DND-41 (cell line): ENCODE data around the gene GABRR2.

Experiments
- ATAC-seq: fragments of 200-7000 bp; cut with Tn5 transposase; 3 replicates; pipeline ENCODE4 v1.9.1; 2021; ENCODE audit warnings: low read depth; ENCODE audit not compliant: insufficient read depth
- DNase-seq: peaks from one replicate; pipeline ENCODE4 v3.0.0-alpha.2; 2020
- H2AFZ ChIP-seq: 2 replicates; pipeline ENCODE4 v1.6.0; 2012; ENCODE audit warnings: low read depth, low read length
- H3K27ac ChIP-seq: 2 replicates; pipeline ENCODE4 v1.5.1; 2012; ENCODE audit warnings: low read length, inconsistent platforms
- H3K27me3 ChIP-seq: fragments of 200-600 bp; sonication (generic); 2 replicates; pipeline ENCODE4 v1.6.0; 2012; ENCODE audit warnings: low read length, mild to moderate bottlenecking, inconsistent platforms; ENCODE audit not compliant: insufficient read depth, poor library complexity
- H3K36me3 ChIP-seq: 2 replicates; pipeline ENCODE4 v1.5.1; 2012; ENCODE audit warnings: low read length, inconsistent platforms; ENCODE audit not compliant: insufficient read depth
- H3K4me1 ChIP-seq: 2 replicates; pipeline ENCODE4 v1.5.1; 2012; ENCODE audit warnings: mild to moderate bottlenecking, low read length; ENCODE audit not compliant: insufficient read depth
- H3K4me2 ChIP-seq: 2 replicates; pipeline ENCODE4 v1.6.0; 2012; ENCODE audit warnings: mild to moderate bottlenecking, moderate library complexity, low read length, inconsistent platforms; ENCODE audit not compliant: insufficient read depth
- H3K4me3 ChIP-seq, 2 experiments: fragments of 200-600 bp in 1 of 2; shearing (Covaris generic) in 1 of 2; 2 replicates each; pipeline ENCODE4 v1.5.1; 2012 to 2016; ENCODE audit warnings: inconsistent platforms in 2 of 2, low read length in 2 of 2, mild to moderate bottlenecking in 2 of 2, low read depth in 1 of 2, moderate library complexity in 1 of 2
- H3K79me2 ChIP-seq: 2 replicates; pipeline ENCODE4 v1.6.0; 2012; ENCODE audit warnings: low read length, inconsistent platforms; ENCODE audit not compliant: insufficient read depth
- H3K9ac ChIP-seq: 2 replicates; pipeline ENCODE4 v1.6.0; 2012; ENCODE audit warnings: low read depth, mild to moderate bottlenecking, inconsistent platforms, low read length, moderate library complexity
- H3K9me3 ChIP-seq: 2 replicates; pipeline ENCODE4 v1.5.1; 2012; ENCODE audit warnings: low read length, moderate library complexity, mild to moderate bottlenecking, inconsistent platforms; ENCODE audit not compliant: insufficient read depth, severe bottlenecking
- H4K20me1 ChIP-seq: 2 replicates; pipeline ENCODE4 v1.6.0; 2012; ENCODE audit warnings: low read length; ENCODE audit not compliant: insufficient read depth
- EZH2 ChIP-seq: IDR thresholded peaks from 3 replicates; pipeline ENCODE4 v1.6.1; 2012; ENCODE audit warnings: borderline replicate concordance, low read depth, mild to moderate bottlenecking, moderate library complexity, low read length, inconsistent platforms; ENCODE audit not compliant: severe bottlenecking
- TF ChIP-seq, protein P1 (sequence below): IDR thresholded peaks from 2 replicates; pipeline ENCODE4 v1.5.1; 2012; ENCODE audit warnings: borderline replicate concordance, low read length, moderate library complexity, mild to moderate bottlenecking; ENCODE audit not compliant: poor library complexity, severe bottlenecking; ENCODE audit errors: extremely low read depth

GABRR2 gene

DNA sequence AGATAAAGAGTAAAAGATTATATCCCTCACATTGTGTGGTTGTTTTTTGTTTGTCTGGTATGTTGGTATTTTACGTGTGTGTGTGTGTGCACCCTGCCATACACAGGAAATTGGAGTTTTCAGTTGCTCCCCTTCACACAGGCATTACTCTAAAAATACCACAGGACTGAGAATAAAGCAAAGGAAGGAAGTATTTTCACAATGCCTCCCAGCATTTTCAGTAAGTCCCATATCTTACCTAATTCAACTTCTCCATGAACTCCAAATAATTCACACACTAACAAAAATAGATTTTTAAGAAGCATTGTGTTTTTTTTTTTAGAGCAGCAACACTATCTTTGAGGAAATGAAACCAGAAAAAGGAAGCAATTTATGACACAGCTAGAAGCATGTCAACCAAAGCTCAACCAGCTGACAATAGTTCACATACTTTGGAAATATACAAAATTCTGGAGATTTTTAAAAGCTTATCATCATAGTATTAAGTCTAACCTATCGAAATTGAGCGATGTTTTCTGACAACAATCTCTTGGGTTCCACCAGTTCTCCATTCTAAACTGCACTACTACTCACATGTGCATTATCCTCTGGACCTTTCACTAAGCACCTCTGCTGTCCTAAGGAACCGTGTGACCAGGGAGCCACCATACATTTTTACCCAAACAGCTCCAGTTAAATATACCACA lies 35.3 kb upstream of the GABRR2 start:
- Histone ChIP-seq H3K4me1 (peaks cover 60% of the 10 kb centered on the region), H3K79me2 (peaks cover 89% of the 10 kb centered on the region), H3K9ac (peak overlapping the region; percentile 99), H3K27me3 (no peaks in the 10 kb centered on the region), H2AFZ (peak overlapping the region; percentile 34; the same call in 1 of the 2 replicates), H3K4me3 (peak overlapping the region; percentile 16 to 72; a peak in 3 of 4 replicates), H3K36me3 (no peaks in the 10 kb centered on the region; the same call in 1 of the 2 replicates), H3K27ac (peak overlapping the region; percentile 96), H4K20me1 (peaks cover 36% of the 10 kb centered on the region), H3K9me3 (no peaks in the 10 kb centered on the region), H3K4me2 (peak overlapping the region; percentile 58)
- DNase-seq (peak; percentile 60), ATAC-seq (peak; percentile 65)
- TF ChIP-seq, protein P1, sequence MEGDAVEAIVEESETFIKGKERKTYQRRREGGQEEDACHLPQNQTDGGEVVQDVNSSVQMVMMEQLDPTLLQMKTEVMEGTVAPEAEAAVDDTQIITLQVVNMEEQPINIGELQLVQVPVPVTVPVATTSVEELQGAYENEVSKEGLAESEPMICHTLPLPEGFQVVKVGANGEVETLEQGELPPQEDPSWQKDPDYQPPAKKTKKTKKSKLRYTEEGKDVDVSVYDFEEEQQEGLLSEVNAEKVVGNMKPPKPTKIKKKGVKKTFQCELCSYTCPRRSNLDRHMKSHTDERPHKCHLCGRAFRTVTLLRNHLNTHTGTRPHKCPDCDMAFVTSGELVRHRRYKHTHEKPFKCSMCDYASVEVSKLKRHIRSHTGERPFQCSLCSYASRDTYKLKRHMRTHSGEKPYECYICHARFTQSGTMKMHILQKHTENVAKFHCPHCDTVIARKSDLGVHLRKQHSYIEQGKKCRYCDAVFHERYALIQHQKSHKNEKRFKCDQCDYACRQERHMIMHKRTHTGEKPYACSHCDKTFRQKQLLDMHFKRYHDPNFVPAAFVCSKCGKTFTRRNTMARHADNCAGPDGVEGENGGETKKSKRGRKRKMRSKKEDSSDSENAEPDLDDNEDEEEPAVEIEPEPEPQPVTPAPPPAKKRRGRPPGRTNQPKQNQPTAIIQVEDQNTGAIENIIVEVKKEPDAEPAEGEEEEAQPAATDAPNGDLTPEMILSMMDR, result no peak

- DNase-seq (no peak), ATAC-seq (no peak)
- Histone ChIP-seq H3K9ac (no peak overlapping the region), H2AFZ (no peak overlapping the region), H3K4me2 (peak overlapping the region; percentile 30; the same call in 1 of the 2 replicates), H3K79me2 (peaks cover 99% of the 10 kb centered on the region), H3K9me3 (no peaks in the 10 kb centered on the region), H4K20me1 (peaks cover 49% of the 10 kb centered on the region), H3K27ac (peak overlapping the region; percentile 26; the same call in 1 of the 2 replicates), H3K36me3 (no peaks in the 10 kb centered on the region; the same call in 1 of the 2 replicates), H3K4me3 (no peak overlapping the region), H3K27me3 (no peaks in the 10 kb centered on the region), H3K4me1 (peaks cover 49% of the 10 kb centered on the region)
- TF ChIP-seq, protein P1, result no peak
- no peak for TF ChIP-seq EZH2
Observed at GRCh38 chr6:89348372-89348771, 33.3 kb upstream of the GABRR2 start.

GRCh38 chr6:89347825-89348224 lies 32.7 kb upstream of the GABRR2 start:
- H3K27ac ChIP-seq, result peak overlapping the region; percentile 26

More at GRCh38 chr6:89347825-89348224, 32.7 kb upstream of the GABRR2 start:
- peak overlapping the region; percentile 30 for H3K4me2 ChIP-seq
- TF ChIP-seq, protein P1, result no peak
- no peak for TF ChIP-seq EZH2
- H3K9ac ChIP-seq, result no peak overlapping the region; the same call in 1 of the 2 replicates
- H3K9me3 ChIP-seq, result no peaks in the 10 kb centered on the region
- H2AFZ ChIP-seq, result no peak overlapping the region
- DNase-seq (no peak), ATAC-seq (no peak)
- H3K4me3 ChIP-seq, result no peak overlapping the region
- peaks cover 46% of the 10 kb centered on the region for H3K4me1 ChIP-seq
- H4K20me1 ChIP-seq, result peaks cover 49% of the 10 kb centered on the region
- no peaks in the 10 kb centered on the region; the same call in 1 of the 2 replicates for H3K36me3 ChIP-seq
- no peaks in the 10 kb centered on the region for H3K27me3 ChIP-seq
- H3K79me2 ChIP-seq, result peaks cover 98% of the 10 kb centered on the region
